ENCODE data around the gene STRIP1. TPM values are rescaled to one million over a fixed set of nuclear protein-coding genes. Genes with fewer than 3 reads are reported as not detected.

The STRIP1 gene
- total RNA-seq, 2 donors from 2014 or later = 27.9 to 34.1 TPM

GRCh38 chr1:110082477-110082876 is 48.1 kb downstream of the STRIP1 start:
- intact Hi-C loops (cut with DNase I) = no loop called here
- Histone ChIP-seq H3K9ac (ENCODE audit: low read depth in 2 of 2, low read length in 2 of 2) (no peak overlapping the region), H3K4me1 (peaks cover 6% of the 10 kb centered on the region), H3K36me3 (no peaks in the 10 kb centered on the region), H3K4me3 (no peak overlapping the region), H3K27me3 (peaks cover 19% of the 10 kb centered on the region), H3K27ac (no peak overlapping the region), H3K9me3 (no peaks in the 10 kb centered on the region)
- TF ChIP-seq CTCF (IDR thresholded peaks at IDR 0.05) = no peak
- no peak for DNase-seq

- Histone ChIP-seq H3K27me3 (peaks cover 19% of the 10 kb centered on the region), H3K36me3 (no peaks in the 10 kb centered on the region), H3K9me3 (no peaks in the 10 kb centered on the region), H3K4me3 (peak overlapping the region; percentile 59), H3K27ac (no peak overlapping the region), H3K4me1 (peaks cover 6% of the 10 kb centered on the region), H3K9ac (ENCODE audit: low read depth in 2 of 2, low read length in 2 of 2) (peak overlapping the region in 1 of 2 donors; percentile 66)
- DNase-seq = no peak
- TF ChIP-seq CTCF (IDR thresholded peaks at IDR 0.05) = no peak
- intact Hi-C loops (cut with DNase I) = no loop called here
These were observed 48.8 kb downstream of the STRIP1 start for GRCh38 chr1:110083061-110083865.

DNA sequence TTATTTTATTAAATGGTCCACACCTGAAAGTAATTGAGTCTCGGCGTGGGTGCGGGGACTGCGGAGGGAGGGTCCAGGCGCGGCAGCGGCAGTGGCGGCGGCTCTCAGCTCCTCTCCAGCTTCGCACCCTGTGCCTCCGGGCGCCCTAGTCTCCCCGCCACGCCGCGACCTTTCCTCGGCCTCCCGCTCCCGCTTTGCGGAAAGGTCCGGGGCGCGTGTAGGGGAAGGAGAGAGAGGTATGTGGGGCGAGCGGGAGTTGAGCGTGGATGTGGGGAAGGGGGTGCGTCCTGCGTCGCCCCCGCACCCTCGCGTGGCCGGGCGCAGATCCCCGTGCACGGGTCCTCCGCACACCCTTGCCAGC is 49.4 kb downstream of the STRIP1 start:
- H3K27ac ChIP-seq = peak overlapping the region; percentile 27
- no peaks in the 10 kb centered on the region for H3K36me3 ChIP-seq
- intact Hi-C loops (cut with DNase I) = no loop called here
- no peak for DNase-seq
- TF ChIP-seq CTCF (IDR thresholded peaks at IDR 0.05) = no peak
- H3K4me3 ChIP-seq = peak overlapping the region; percentile 59
- H3K27me3 ChIP-seq = peaks cover 19% of the 10 kb centered on the region
- H3K9me3 ChIP-seq = no peaks in the 10 kb centered on the region
- peaks cover 6% of the 10 kb centered on the region for H3K4me1 ChIP-seq
- peak overlapping the region in 1 of 2 donors; percentile 66 for H3K9ac ChIP-seq (ENCODE audit: low read depth in 2 of 2, low read length in 2 of 2)

GRCh38 chr1:110084227-110085078 is 50.0 kb downstream of the STRIP1 start:
- TF ChIP-seq CTCF (IDR thresholded peaks at IDR 0.05) = no peak
- Histone ChIP-seq H3K9me3 (no peaks in the 10 kb centered on the region), H3K4me3 (peak overlapping the region; percentile 59), H3K36me3 (no peaks in the 10 kb centered on the region), H3K9ac (ENCODE audit: low read depth in 2 of 2, low read length in 2 of 2) (peak overlapping the region; percentile 54 to 66), H3K27me3 (peaks cover 19% of the 10 kb centered on the region), H3K27ac (peak overlapping the region; percentile 27), H3K4me1 (peaks cover 6% of the 10 kb centered on the region)
- intact Hi-C loops (cut with DNase I) = no loop called here
- peak; percentile 39 for DNase-seq

GRCh38 chr1:110085671-110086070 is 51.2 kb downstream of the STRIP1 start:
- peaks cover 19% of the 10 kb centered on the region for H3K27me3 ChIP-seq
- DNase-seq = no peak
- H3K9ac ChIP-seq (ENCODE audit: low read depth in 2 of 2, low read length in 2 of 2) = no peak overlapping the region
- intact Hi-C loops (cut with DNase I) = no loop called here
- no peak for TF ChIP-seq CTCF (IDR thresholded peaks at IDR 0.05)
- no peaks in the 10 kb centered on the region for H3K36me3 ChIP-seq
- H3K4me1 ChIP-seq = peaks cover 6% of the 10 kb centered on the region
- H3K9me3 ChIP-seq = no peaks in the 10 kb centered on the region
- H3K27ac ChIP-seq = no peak overlapping the region
- H3K4me3 ChIP-seq = no peak overlapping the region

All from colonic mucosa (tissue), 4 donors.